SH-SY5Y (cell line): ENCODE results near the gene ATXN7L3.

Experiments used
- GATA2 ChIP-seq: IDR thresholded peaks from 2 replicates; pipeline ENCODE4 v1.6.1; 2011; ENCODE audit warnings: mild to moderate bottlenecking, low read depth, low read length
- GATA3 ChIP-seq: IDR thresholded peaks from 2 replicates; pipeline ENCODE4 v1.6.1; 2011; ENCODE audit warnings: low read depth, mild to moderate bottlenecking, low read length, moderate library complexity

- no peak for TF ChIP-seq GATA2
- TF ChIP-seq GATA3: no peak
Observed at GRCh38 chr17:44199553-44200477, at the start of gene ATXN7L3.
